Liver (tissue), 9 donors: ENCODE results near the gene MYLIP. TPM values are rescaled to one million over a fixed set of nuclear protein-coding genes. Genes with fewer than 3 reads are reported as not detected.

Experiments used
- DNase-seq: peaks from one replicate; pipeline ENCODE4 v3.0.0-alpha.2; 2017; ENCODE audit warnings: low spot score
- H3K27ac ChIP-seq, 2 donors: one replicate each; pipeline ENCODE4 v1.7.0; 2013; ENCODE audit warnings: inconsistent platforms in 2 of 2, low read length in 2 of 2, control low read depth in 1 of 2, low read depth in 1 of 2, mild to moderate bottlenecking in 1 of 2
- H3K27me3 ChIP-seq, 4 donors: one replicate each; pipeline versions ENCODE4 v1.6.1 to v1.7.0; 2013; ENCODE audit warnings: low read length in 3 of 4, inconsistent platforms in 1 of 4, mild to moderate bottlenecking in 1 of 4, moderate library complexity in 1 of 4; ENCODE audit not compliant: control insufficient read depth in 4 of 4, insufficient read depth in 4 of 4
- H3K36me3 ChIP-seq, 4 donors: one replicate each; pipeline versions ENCODE4 v1.6.1 to v1.7.0; 2013; ENCODE audit warnings: low read length in 3 of 4, mild to moderate bottlenecking in 3 of 4, low read depth in 1 of 4, moderate library complexity in 1 of 4; ENCODE audit not compliant: control insufficient read depth in 4 of 4, insufficient read depth in 3 of 4
- H3K4me1 ChIP-seq, 4 donors: one replicate each; pipeline versions ENCODE4 v1.6.1 to v1.7.0; 2013; ENCODE audit warnings: low read length in 3 of 4, mild to moderate bottlenecking in 3 of 4, moderate library complexity in 1 of 4; ENCODE audit not compliant: control insufficient read depth in 4 of 4, insufficient read depth in 4 of 4
- H3K4me3 ChIP-seq, 3 donors: one replicate each; pipeline versions ENCODE4 v1.6.1 to v1.7.0; 2013; ENCODE audit warnings: low read length in 3 of 3, control low read depth in 1 of 3, low read depth in 1 of 3, mild to moderate bottlenecking in 1 of 3
- H3K9ac ChIP-seq, 2 donors: one replicate each; pipeline ENCODE4 v1.7.0; 2013; ENCODE audit warnings: low read length in 2 of 2, mild to moderate bottlenecking in 2 of 2, moderate library complexity in 2 of 2, control low read depth in 1 of 2, low read depth in 1 of 2
- H3K9me3 ChIP-seq, 4 donors: one replicate each; pipeline versions ENCODE4 v1.6.1 to v1.7.0; 2013; ENCODE audit warnings: low read length in 3 of 4; ENCODE audit not compliant: control insufficient read depth in 4 of 4
- ATF3 ChIP-seq: IDR thresholded peaks from 2 replicates; pipeline ENCODE4 v1.6.1; 2016; ENCODE audit warnings: antibody characterized with exemption
- CTCF ChIP-seq: fragments of 150-350 bp; IDR thresholded peaks from 2 replicates; pipeline ENCODE4 v1.5.1; 2017; ENCODE audit warnings: improper control_type of control experiment, low read depth, low read length; ENCODE audit not compliant: missing input control
- EGR1 ChIP-seq, 2 donors: IDR thresholded peaks; 2 replicates each; pipeline ENCODE4 v1.6.1; 2016 to 2018; ENCODE audit warnings: antibody characterized with exemption in 2 of 2, low read depth in 2 of 2
- FOXA1 ChIP-seq: IDR thresholded peaks from 2 replicates; pipeline ENCODE4 v1.6.1; 2016; ENCODE audit warnings: antibody characterized with exemption
- HNF4G ChIP-seq: IDR thresholded peaks from 2 replicates; pipeline ENCODE4 v1.6.1; 2016; ENCODE audit warnings: antibody characterized with exemption
- JUND ChIP-seq, 2 donors: IDR thresholded peaks; 2 replicates each; pipeline ENCODE4 v1.6.1; 2016; ENCODE audit warnings: antibody characterized with exemption in 2 of 2
- MAX ChIP-seq: IDR thresholded peaks from 2 replicates; pipeline ENCODE4 v1.6.1; 2016; ENCODE audit warnings: antibody characterized with exemption
- NR2F2 ChIP-seq: IDR thresholded peaks from 2 replicates; pipeline ENCODE4 v1.6.1; 2016; ENCODE audit warnings: antibody characterized with exemption
- RAD21 ChIP-seq, 2 donors: IDR thresholded peaks; 2 replicates each; pipeline ENCODE4 v1.6.1; 2016; ENCODE audit warnings: antibody characterized with exemption in 2 of 2, mild to moderate bottlenecking in 2 of 2
- SP1 ChIP-seq: IDR thresholded peaks from 2 replicates; pipeline ENCODE4 v1.6.1; 2018; ENCODE audit warnings: antibody characterized with exemption, mild to moderate bottlenecking
- TAF1 ChIP-seq: conservative IDR thresholded peaks from 2 replicates; pipeline ENCODE4 v1.6.1; 2016; ENCODE audit warnings: antibody characterized with exemption, mild to moderate bottlenecking
- YY1 ChIP-seq: IDR thresholded peaks from 2 replicates; pipeline ENCODE4 v1.6.1; 2016; ENCODE audit warnings: antibody characterized with exemption, mild to moderate bottlenecking
- ZBTB33 ChIP-seq: IDR thresholded peaks from 2 replicates; pipeline ENCODE4 v1.6.1; 2016; ENCODE audit warnings: antibody characterized with exemption
- WGBS: extraction: QIAGEN DNeasy Blood & Tissue Kit; methylation state at CpG from one replicate; pipeline ENCODE4 v1.1.7; 2013; 5-methylcytosine and 5-hydroxymethylcytosine counted together
- polyA plus RNA-seq, 2 donors: library from polyadenylated mRNA; stranded (reverse) in 1 of 2; unstranded in 1 of 2; fragments of 200-250 nt in 1 of 2; fragments of >200 nt in 1 of 2; fragmentation: Nextera tagmentation in 1 of 2; extraction: Ambion mirVana in 1 of 2; gene quantifications; one replicate each; pipeline versions ENCODE4 v1.2.1 to v1.2.3, GENCODE V29; 2013 to 2015
- total RNA-seq, 2 donors: library from RNA; depleted of rRNA; stranded (reverse); fragments of >200 nt; gene quantifications; one replicate each; pipeline ENCODE4 v1.2.3, GENCODE V29; 2014
- TF ChIP-seq, protein P1 (sequence below): IDR thresholded peaks from 2 replicates; pipeline ENCODE4 v1.6.1; 2016; ENCODE audit warnings: antibody characterized with exemption, mild to moderate bottlenecking
- donor health status: healthy.
- donor health status: healthy.
- donor health status: healthy.
- donor health status: healthy.
- donor health status: healthy.

Gene MYLIP
- total and polyA plus RNA-seq, 4 donors, result 2.7 to 29.4 (median 4.4) TPM

DNA sequence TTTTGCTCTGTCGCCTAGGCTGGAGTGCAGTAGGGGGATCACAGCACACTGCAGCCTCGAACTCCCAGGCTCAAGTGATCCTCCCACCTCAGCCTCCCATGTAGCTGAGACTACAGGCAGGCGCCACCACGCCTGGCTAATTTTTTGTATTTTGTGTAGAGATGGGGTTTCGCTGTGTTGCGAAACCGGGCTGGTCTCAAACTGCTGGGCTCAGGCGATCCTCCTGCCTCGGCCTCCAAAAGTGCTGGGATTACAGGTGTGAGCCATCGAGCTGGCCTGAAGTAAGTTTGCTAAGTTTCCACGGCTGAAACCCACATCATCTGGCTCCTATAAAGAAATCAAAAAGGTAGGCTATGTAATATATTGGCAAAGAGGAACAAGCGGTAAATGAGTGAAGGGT, 1.4 kb upstream of the MYLIP start:
- DNase-seq, result no peak
- 92% methylated on average over 12 of the region's 12 CpGs for WGBS
- Histone ChIP-seq H3K9ac (no peak overlapping the region), H3K27ac (no peak overlapping the region), H3K4me3 (no peak overlapping the region), H3K9me3 (no peaks in the 10 kb centered on the region), H3K4me1 (peaks cover 2 to 17% (median 13%) of the 10 kb centered on the region in 4 donors), H3K36me3 (no peaks in the 10 kb centered on the region), H3K27me3 (no peaks in the 10 kb centered on the region)
- TF ChIP-seq YY1 (no peak), JUND (IDR thresholded peaks at IDR 0.05) (no peak), HNF4G (no peak), FOXA1 (no peak), RAD21 (IDR thresholded peaks at IDR 0.05) (no peak), CTCF (no peak), EGR1 (IDR thresholded peaks at IDR 0.05; ENCODE audit: low read depth in 2 of 2) (no peak), SP1 (no peak), ZBTB33 (no peak), MAX (no peak), ATF3 (no peak), TAF1 (no peak), NR2F2 (no peak)
- TF ChIP-seq, protein P1, sequence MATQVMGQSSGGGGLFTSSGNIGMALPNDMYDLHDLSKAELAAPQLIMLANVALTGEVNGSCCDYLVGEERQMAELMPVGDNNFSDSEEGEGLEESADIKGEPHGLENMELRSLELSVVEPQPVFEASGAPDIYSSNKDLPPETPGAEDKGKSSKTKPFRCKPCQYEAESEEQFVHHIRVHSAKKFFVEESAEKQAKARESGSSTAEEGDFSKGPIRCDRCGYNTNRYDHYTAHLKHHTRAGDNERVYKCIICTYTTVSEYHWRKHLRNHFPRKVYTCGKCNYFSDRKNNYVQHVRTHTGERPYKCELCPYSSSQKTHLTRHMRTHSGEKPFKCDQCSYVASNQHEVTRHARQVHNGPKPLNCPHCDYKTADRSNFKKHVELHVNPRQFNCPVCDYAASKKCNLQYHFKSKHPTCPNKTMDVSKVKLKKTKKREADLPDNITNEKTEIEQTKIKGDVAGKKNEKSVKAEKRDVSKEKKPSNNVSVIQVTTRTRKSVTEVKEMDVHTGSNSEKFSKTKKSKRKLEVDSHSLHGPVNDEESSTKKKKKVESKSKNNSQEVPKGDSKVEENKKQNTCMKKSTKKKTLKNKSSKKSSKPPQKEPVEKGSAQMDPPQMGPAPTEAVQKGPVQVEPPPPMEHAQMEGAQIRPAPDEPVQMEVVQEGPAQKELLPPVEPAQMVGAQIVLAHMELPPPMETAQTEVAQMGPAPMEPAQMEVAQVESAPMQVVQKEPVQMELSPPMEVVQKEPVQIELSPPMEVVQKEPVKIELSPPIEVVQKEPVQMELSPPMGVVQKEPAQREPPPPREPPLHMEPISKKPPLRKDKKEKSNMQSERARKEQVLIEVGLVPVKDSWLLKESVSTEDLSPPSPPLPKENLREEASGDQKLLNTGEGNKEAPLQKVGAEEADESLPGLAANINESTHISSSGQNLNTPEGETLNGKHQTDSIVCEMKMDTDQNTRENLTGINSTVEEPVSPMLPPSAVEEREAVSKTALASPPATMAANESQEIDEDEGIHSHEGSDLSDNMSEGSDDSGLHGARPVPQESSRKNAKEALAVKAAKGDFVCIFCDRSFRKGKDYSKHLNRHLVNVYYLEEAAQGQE, result no peak

- Histone ChIP-seq H3K4me1 (peaks cover 3 to 17% (median 13%) of the 10 kb centered on the region in 4 donors), H3K36me3 (peaks cover 0 to 1% (median 0%) of the 10 kb centered on the region in 4 donors), H3K4me3 (peak overlapping the region; percentile 80 to 96 (median 84)), H3K9ac (peak overlapping the region in 1 of 2 donors; percentile 64), H3K9me3 (no peaks in the 10 kb centered on the region), H3K27ac (peak overlapping the region; percentile 93 to 96), H3K27me3 (no peaks in the 10 kb centered on the region)
- peak; percentile 52 for DNase-seq
- WGBS, result 2% methylated on average over 36 of the region's 36 CpGs
- TF ChIP-seq, protein P1, result no peak
- no peak for TF ChIP-seq HNF4G
- TF ChIP-seq ZBTB33, result no peak
- TF ChIP-seq CTCF, result no peak
- TF ChIP-seq YY1, result no peak
- TF ChIP-seq SP1, result no peak
Measured at GRCh38 chr6:16129623-16130401, 926 bp downstream of the MYLIP start.
